PC-9 (cell line): Measurements from ENCODE around the gene LEPROT. TPM values are rescaled to one million over a fixed set of nuclear protein-coding genes. Genes with fewer than 3 reads are reported as not detected.

ENCODE experiments used
- BruUV-seq: library from RNA; stranded (reverse); fragments of 400-500 nt; replicated peaks from 2 replicates; lab custom pipeline; 2021; lab: Mats Ljungman, UMichigan
- CTCF ChIA-PET: fragments of 300-600 bp; sonication (Branson Sonifier 250); formaldehyde crosslinking; loops from one replicate; lab custom pipeline; 2022; ENCODE audit warnings: antibody characterized with exemption; lab: Charles Lee
- POLR2A ChIA-PET: fragments of 300-600 bp; sonication (Branson Sonifier 250); formaldehyde crosslinking; loops from one replicate; lab custom pipeline; 2022; ENCODE audit warnings: antibody characterized with exemption; ENCODE audit not compliant: unreplicated experiment; lab: Charles Lee
- DNase-seq, 2 experiments: peaks; one replicate each; pipeline versions ENCODE4 v3.0.0 to v3.0.0-alpha.2; 2015 to 2022; ENCODE audit warnings: mixed read lengths in 1 of 2
- H2AFZ ChIP-seq: fragments of 200-600 bp; sonication (generic); 2 replicates; pipeline ENCODE4 v1.8.1; 2017; ENCODE audit warnings: antibody characterized with exemption
- H3F3A ChIP-seq: fragments of 200-600 bp; sonication (generic); 2 replicates; pipeline ENCODE4 v1.8.1; 2017; ENCODE audit warnings: antibody characterized with exemption, mild to moderate bottlenecking, low read depth; ENCODE audit not compliant: insufficient read depth
- H3K27ac ChIP-seq: fragments of 200-600 bp; sonication (generic); 2 replicates; pipeline ENCODE4 v1.6.1; 2016; ENCODE audit warnings: mixed run types
- H3K27me3 ChIP-seq: fragments of 200-600 bp; sonication (generic); 2 replicates; pipeline ENCODE4 v1.6.1; 2016; ENCODE audit warnings: low read depth, mixed run types; ENCODE audit not compliant: insufficient read depth
- H3K36me3 ChIP-seq: fragments of 200-600 bp; sonication (generic); 2 replicates; pipeline ENCODE4 v1.6.1; 2016; ENCODE audit warnings: low read depth, mixed run types
- H3K4me1 ChIP-seq: fragments of 200-600 bp; sonication (generic); replicated peaks from 2 replicates; pipeline ENCODE4 v1.6.1; 2016; ENCODE audit warnings: mixed run types; ENCODE audit not compliant: insufficient read depth
- H3K4me2 ChIP-seq: fragments of 200-600 bp; sonication (generic); 2 replicates; pipeline ENCODE4 v1.6.1; 2017; ENCODE audit warnings: mixed run types
- H3K4me3 ChIP-seq: fragments of 200-600 bp; sonication (generic); 2 replicates; pipeline ENCODE4 v1.6.1; 2016; ENCODE audit warnings: mixed run types
- H3K79me2 ChIP-seq: fragments of 200-600 bp; sonication (generic); 2 replicates; pipeline ENCODE4 v1.6.1; 2017; ENCODE audit warnings: low read depth, mixed run types
- H3K9me2 ChIP-seq: fragments of 200-600 bp; sonication (generic); 2 replicates; pipeline ENCODE4 v1.8.1; 2017; ENCODE audit warnings: mild to moderate bottlenecking; ENCODE audit not compliant: insufficient read depth
- H3K9me3 ChIP-seq: fragments of 200-600 bp; sonication (generic); 2 replicates; pipeline ENCODE4 v1.8.1; 2016; ENCODE audit warnings: low read depth; ENCODE audit not compliant: insufficient read depth
- H4K20me1 ChIP-seq: fragments of 200-600 bp; sonication (generic); 2 replicates; pipeline ENCODE4 v1.8.1; 2017; ENCODE audit not compliant: insufficient read depth
- CTCF ChIP-seq: fragments of 200-600 bp; sonication (generic); conservative IDR thresholded peaks from 2 replicates; pipeline ENCODE4 v1.6.1; 2017; ENCODE audit warnings: mixed run types, antibody characterized with exemption, mild to moderate bottlenecking, moderate library complexity
- EZH2 ChIP-seq: fragments of 200-600 bp; sonication (generic); IDR thresholded peaks from 2 replicates; pipeline ENCODE4 v1.8.0; 2017; ENCODE audit warnings: antibody characterized with exemption, low read depth
- intact Hi-C: fragments of 100-400 bp; cut with micrococcal nuclease; formaldehyde crosslinking; loops from one replicate; pipeline ENCODE4 v1.10.0; 2022; ENCODE audit not compliant: unreplicated experiment
- total RNA-seq: library from RNA; stranded (reverse); gene quantifications from 2 replicates; pipeline ENCODE4 v1.2.3, GENCODE V29; 2021

LEPROT gene
- total RNA-seq, 1 experiment from 2014 or later = 113 TPM

- Histone ChIP-seq H4K20me1 (no peaks in the 10 kb centered on the region), H3K4me2 (no peak overlapping the region), H3K4me1 (peaks cover 9% of the 10 kb centered on the region), H3K79me2 (no peaks in the 10 kb centered on the region), H3K4me3 (no peak overlapping the region), H3K9me2 (no peaks in the 10 kb centered on the region), H3K36me3 (no peaks in the 10 kb centered on the region), H3F3A (no peaks in the 10 kb centered on the region; the same call in 1 of the 2 replicates), H2AFZ (no peak overlapping the region), H3K27me3 (no peaks in the 10 kb centered on the region), H3K27ac (no peak overlapping the region), H3K9me3 (no peaks in the 10 kb centered on the region)
- intact Hi-C loops = no loop called here
- ChIA-PET CTCF (no interaction called here), POLR2A (interaction anchor here (0.6 to 0.7 kb wide), 2 partner anchors 32 to 155 kb away, joined by 3 to 6 read pairs; no protein-coding TSS in a partner anchor)
- TF ChIP-seq CTCF (no peak), EZH2 (no peak)
- DNase-seq = no peak
- no TSS peak for BruUV-seq
Observed at GRCh38 chr1:65412984-65413375, 7.5 kb upstream of the LEPROT start.

- H3K4me1 ChIP-seq = peaks cover 23% of the 10 kb centered on the region
- H3K4me3 ChIP-seq = no peak overlapping the region
- intact Hi-C loops = no loop called here
- no peak overlapping the region for H3K4me2 ChIP-seq
- BruUV-seq = no TSS peak
- H3F3A ChIP-seq = peaks cover 6% of the 10 kb centered on the region; the same call in 1 of the 2 replicates
- H2AFZ ChIP-seq = no peak overlapping the region
- no peaks in the 10 kb centered on the region for H3K79me2 ChIP-seq
- H3K27me3 ChIP-seq = no peaks in the 10 kb centered on the region
- TF ChIP-seq EZH2 = no peak
- no peak for TF ChIP-seq CTCF
- CTCF ChIA-PET = no interaction called here
- no peak overlapping the region for H3K27ac ChIP-seq
- no peaks in the 10 kb centered on the region for H3K9me2 ChIP-seq
- H3K9me3 ChIP-seq = no peaks in the 10 kb centered on the region
- DNase-seq = no peak
- no peaks in the 10 kb centered on the region for H3K36me3 ChIP-seq
- POLR2A ChIA-PET = interaction anchor here (0.6 kb wide), 1 partner anchor 13 kb away, joined by 3 read pairs; no protein-coding TSS in a partner anchor
- no peaks in the 10 kb centered on the region for H4K20me1 ChIP-seq
Observed at GRCh38 chr1:65414538-65414937, 5.9 kb upstream of the LEPROT start.

- Histone ChIP-seq H3K4me3 (no peak overlapping the region), H3K27me3 (no peaks in the 10 kb centered on the region), H3K9me2 (no peaks in the 10 kb centered on the region), H2AFZ (no peak overlapping the region), H3K9me3 (no peaks in the 10 kb centered on the region), H3K36me3 (no peaks in the 10 kb centered on the region), H3K4me2 (no peak overlapping the region), H3K4me1 (peaks cover 25% of the 10 kb centered on the region), H4K20me1 (no peaks in the 10 kb centered on the region), H3K79me2 (peaks cover 9% of the 10 kb centered on the region), H3F3A (peaks cover 14% of the 10 kb centered on the region; the same call in 1 of the 2 replicates), H3K27ac (no peak overlapping the region)
- ChIA-PET POLR2A (interaction anchor here (0.6 kb wide), 2 partner anchors 186 to 469 kb away, joined by 3 to 5 read pairs; no protein-coding TSS in a partner anchor), CTCF (no interaction called here)
- intact Hi-C loops = no loop called here
- BruUV-seq = no TSS peak
- DNase-seq = no peak
- TF ChIP-seq EZH2 (no peak), CTCF (no peak)
Observed at GRCh38 chr1:65416767-65417166, 3.7 kb upstream of the LEPROT start.
